Fibroblast of villous mesenchyme (primary cell): ENCODE data around the gene AGPS. TPM values are rescaled to one million over a fixed set of nuclear protein-coding genes. Genes with fewer than 3 reads are reported as not detected.

Experiments used
- DNase-seq: peaks from one replicate; pipeline ENCODE4 v3.0.0-alpha.2; 2010; ENCODE audit warnings: low read depth
- H3K4me3 ChIP-seq: 2 replicates; pipeline ENCODE4 v1.5.1; 2011; ENCODE audit warnings: low read depth, mild to moderate bottlenecking, low read length
- CTCF ChIP-seq: IDR thresholded peaks from 2 replicates; pipeline ENCODE4 v1.5.1; 2012; ENCODE audit warnings: low read depth, mild to moderate bottlenecking, low read length; ENCODE audit not compliant: insufficient read depth
- total RNA-seq: library from RNA; depleted of rRNA; stranded (reverse); fragments of >200 nt; gene quantifications from 2 replicates; pipeline ENCODE4 v1.2.3, GENCODE V29; 2012

The AGPS gene
- total RNA-seq, 1 donor = 46.2 TPM

GRCh38 chr2:177460973-177461585, 68.5 kb downstream of the AGPS start:
- TF ChIP-seq CTCF = no peak
- no peak overlapping the region for H3K4me3 ChIP-seq
- no peak for DNase-seq

- DNase-seq = no peak
- no peak for TF ChIP-seq CTCF
- H3K4me3 ChIP-seq = no peak overlapping the region
These were observed 72.0 kb downstream of the AGPS start for GRCh38 chr2:177464549-177464948.

- TF ChIP-seq CTCF = no peak
- H3K4me3 ChIP-seq = no peak overlapping the region
- no peak for DNase-seq
These were observed 73.0 kb downstream of the AGPS start for GRCh38 chr2:177465400-177466138.

GRCh38 chr2:177466337-177467195, 74.0 kb downstream of the AGPS start:
- no peak for TF ChIP-seq CTCF
- DNase-seq = no peak
- H3K4me3 ChIP-seq = no peak overlapping the region

- peak; percentile 35 for DNase-seq
- H3K4me3 ChIP-seq = no peak overlapping the region
- TF ChIP-seq CTCF = no peak
These were observed 75.1 kb downstream of the AGPS start for GRCh38 chr2:177467646-177468045.

GRCh38 chr2:177471990-177472389, 79.4 kb downstream of the AGPS start:
- H3K4me3 ChIP-seq = no peak overlapping the region
- no peak for TF ChIP-seq CTCF
- no peak for DNase-seq
